Activated naive CD8-positive, alpha-beta T cell treated with anti-CD3 and anti-CD28 coated beads, Interleukin-2, amount 10 ng/mL, durations not matched to agents 7 days and 5 days (primary cell): ENCODE results near the gene TFAP2E. TPM values are rescaled to one million over a fixed set of nuclear protein-coding genes. Genes with fewer than 3 reads are reported as not detected.

Experiments used
- ATAC-seq: fragments of 150-1000 bp; cut with Tn5 transposase; one replicate; pipeline ENCODE4 v1.10.0; 2021; ENCODE audit warnings: low read depth, moderate library complexity
- POLR2A ChIA-PET: fragments of 350-600 bp; sonication (Branson Sonifier 250); formaldehyde crosslinking; loops from one replicate; lab custom pipeline; 2021; ENCODE audit warnings: antibody characterized with exemption; lab: Charles Lee
- DNase-seq: peaks from one replicate; pipeline ENCODE4 v3.0.0; 2021
- H3K27ac Mint-ChIP-seq: one replicate; pipeline ENCODE4 v1.8.0; 2022; ENCODE audit warnings: mild to moderate bottlenecking, mixed read lengths
- H3K27me3 Mint-ChIP-seq: one replicate; pipeline ENCODE4 v1.8.0; 2022; ENCODE audit warnings: mild to moderate bottlenecking, moderate library complexity, mixed read lengths
- H3K36me3 Mint-ChIP-seq: one replicate; pipeline ENCODE4 v1.8.0; 2021; ENCODE audit warnings: mild to moderate bottlenecking, mixed read lengths
- H3K4me1 Mint-ChIP-seq: one replicate; pipeline ENCODE4 v1.8.0; 2021; ENCODE audit warnings: mixed read lengths
- H3K4me3 Mint-ChIP-seq: one replicate; pipeline ENCODE4 v1.8.0; 2022; ENCODE audit warnings: mild to moderate bottlenecking, moderate library complexity, mixed read lengths
- H3K9me3 Mint-ChIP-seq: one replicate; pipeline ENCODE4 v1.8.0; 2021; ENCODE audit warnings: mixed read lengths
- total RNA-seq, 2 experiments: library from RNA; stranded (reverse); gene quantifications; one replicate each; pipeline ENCODE4 v1.2.3, GENCODE V29; 2021

Gene TFAP2E
- total RNA-seq, 2 experiments from 2014 or later = 1.2 to 1.8 TPM

- DNase-seq = no peak
- Mint-ChIP-seq H3K27me3 (no peaks in the 10 kb centered on the region), H3K4me1 (peaks cover 24% of the 10 kb centered on the region), H3K27ac (peak overlapping the region; percentile 13), H3K4me3 (no peak overlapping the region), H3K9me3 (no peaks in the 10 kb centered on the region), H3K36me3 (peaks cover 32% of the 10 kb centered on the region)
- peak; percentile 82 for ATAC-seq
- POLR2A ChIA-PET = interaction anchor here (0.6 kb wide), 1 partner anchor 657 kb away, joined by 4 read pairs; no protein-coding TSS in a partner anchor
Observed at GRCh38 chr1:35544976-35545375, 28.1 kb upstream of the TFAP2E start.

- no peak overlapping the region for H3K4me3 Mint-ChIP-seq
- H3K9me3 Mint-ChIP-seq = no peaks in the 10 kb centered on the region
- no peak overlapping the region for H3K27ac Mint-ChIP-seq
- no peak for DNase-seq
- peaks cover 18% of the 10 kb centered on the region for H3K4me1 Mint-ChIP-seq
- no peaks in the 10 kb centered on the region for H3K27me3 Mint-ChIP-seq
- peaks cover 29% of the 10 kb centered on the region for H3K36me3 Mint-ChIP-seq
- ATAC-seq = no peak
- POLR2A ChIA-PET = no interaction called here
Observed at GRCh38 chr1:35546614-35547013, 26.5 kb upstream of the TFAP2E start.

GRCh38 chr1:35553851-35554250 is 19.3 kb upstream of the TFAP2E start:
- H3K4me1 Mint-ChIP-seq = peaks cover 32% of the 10 kb centered on the region
- H3K9me3 Mint-ChIP-seq = no peaks in the 10 kb centered on the region
- H3K36me3 Mint-ChIP-seq = peaks cover 24% of the 10 kb centered on the region
- POLR2A ChIA-PET = no interaction called here
- no peak for ATAC-seq
- no peak for DNase-seq
- H3K27me3 Mint-ChIP-seq = no peaks in the 10 kb centered on the region
- no peak overlapping the region for H3K4me3 Mint-ChIP-seq
- H3K27ac Mint-ChIP-seq = no peak overlapping the region

DNA sequence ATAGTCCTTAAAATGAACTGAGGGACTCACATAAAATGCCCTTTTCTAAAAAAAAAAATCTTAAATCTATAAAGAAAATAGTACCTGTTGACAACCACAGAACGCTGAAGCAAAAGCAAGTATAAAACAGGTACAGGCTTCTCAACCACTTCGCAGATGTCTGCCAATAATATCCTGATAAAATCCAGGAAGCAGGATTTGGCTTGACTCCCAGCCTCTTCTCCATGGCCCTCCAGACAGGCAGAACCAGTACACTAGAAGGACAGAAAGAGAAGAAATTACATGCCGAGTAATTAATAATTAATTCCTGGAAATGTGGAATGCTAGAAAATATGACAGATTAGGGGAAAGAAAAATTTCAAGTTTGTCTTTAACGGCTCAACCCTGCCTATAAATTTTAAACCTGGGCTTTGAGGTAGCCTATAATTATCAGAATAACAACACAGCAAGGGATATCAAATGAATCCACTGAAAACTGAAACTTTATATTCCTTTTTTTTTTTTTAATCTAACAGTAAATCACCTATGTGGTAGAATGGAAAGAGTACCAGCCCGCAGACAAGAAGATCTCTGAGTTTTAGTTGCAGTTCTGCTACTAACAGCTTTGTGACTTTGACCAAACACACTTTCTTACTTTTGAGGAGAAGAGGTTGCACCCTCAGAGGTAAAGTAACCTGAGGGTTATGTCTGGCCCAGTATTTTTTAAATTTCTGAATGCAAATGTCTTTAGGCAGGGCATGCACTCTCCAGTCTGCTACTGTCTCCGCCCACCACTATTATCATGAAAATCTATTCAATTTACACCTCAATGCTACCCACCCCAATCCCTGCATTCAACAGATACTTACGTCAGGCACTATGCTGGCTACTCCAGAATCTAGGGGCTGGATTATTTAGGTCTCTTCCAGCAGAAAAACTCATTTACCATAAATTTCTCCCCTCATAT is 18.6 kb upstream of the TFAP2E start:
- Mint-ChIP-seq H3K36me3 (peaks cover 23% of the 10 kb centered on the region), H3K4me3 (no peak overlapping the region), H3K27ac (no peak overlapping the region), H3K9me3 (no peaks in the 10 kb centered on the region), H3K4me1 (peaks cover 36% of the 10 kb centered on the region), H3K27me3 (no peaks in the 10 kb centered on the region)
- no peak for ATAC-seq
- no peak for DNase-seq
- POLR2A ChIA-PET = no interaction called here

DNA sequence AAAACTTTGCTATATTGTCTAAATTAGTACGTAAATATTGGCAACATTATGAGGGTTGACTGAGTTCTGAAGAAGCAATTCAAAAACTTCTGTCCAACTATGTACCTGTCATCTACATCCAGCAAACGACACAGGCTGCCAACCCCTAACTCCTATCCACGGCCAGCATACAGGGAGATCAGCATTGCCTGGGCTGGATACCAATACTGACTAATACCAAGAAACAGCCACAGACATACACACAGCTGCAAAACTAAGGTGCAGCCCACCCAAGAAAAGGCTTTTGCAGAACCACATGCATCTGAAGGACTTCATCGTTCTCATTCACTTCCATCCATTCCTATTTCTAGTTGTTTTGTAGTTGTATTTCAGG is 17.9 kb upstream of the TFAP2E start:
- ATAC-seq (no peak), DNase-seq (no peak)
- Mint-ChIP-seq H3K27ac (no peak overlapping the region), H3K27me3 (no peaks in the 10 kb centered on the region), H3K4me1 (peaks cover 31% of the 10 kb centered on the region), H3K9me3 (no peaks in the 10 kb centered on the region), H3K36me3 (peaks cover 20% of the 10 kb centered on the region), H3K4me3 (peak overlapping the region; percentile 92)
- POLR2A ChIA-PET = interaction anchor here (0.7 kb wide), 1 partner anchor 15 kb away, joined by 3 read pairs; no protein-coding TSS in a partner anchor

DNA sequence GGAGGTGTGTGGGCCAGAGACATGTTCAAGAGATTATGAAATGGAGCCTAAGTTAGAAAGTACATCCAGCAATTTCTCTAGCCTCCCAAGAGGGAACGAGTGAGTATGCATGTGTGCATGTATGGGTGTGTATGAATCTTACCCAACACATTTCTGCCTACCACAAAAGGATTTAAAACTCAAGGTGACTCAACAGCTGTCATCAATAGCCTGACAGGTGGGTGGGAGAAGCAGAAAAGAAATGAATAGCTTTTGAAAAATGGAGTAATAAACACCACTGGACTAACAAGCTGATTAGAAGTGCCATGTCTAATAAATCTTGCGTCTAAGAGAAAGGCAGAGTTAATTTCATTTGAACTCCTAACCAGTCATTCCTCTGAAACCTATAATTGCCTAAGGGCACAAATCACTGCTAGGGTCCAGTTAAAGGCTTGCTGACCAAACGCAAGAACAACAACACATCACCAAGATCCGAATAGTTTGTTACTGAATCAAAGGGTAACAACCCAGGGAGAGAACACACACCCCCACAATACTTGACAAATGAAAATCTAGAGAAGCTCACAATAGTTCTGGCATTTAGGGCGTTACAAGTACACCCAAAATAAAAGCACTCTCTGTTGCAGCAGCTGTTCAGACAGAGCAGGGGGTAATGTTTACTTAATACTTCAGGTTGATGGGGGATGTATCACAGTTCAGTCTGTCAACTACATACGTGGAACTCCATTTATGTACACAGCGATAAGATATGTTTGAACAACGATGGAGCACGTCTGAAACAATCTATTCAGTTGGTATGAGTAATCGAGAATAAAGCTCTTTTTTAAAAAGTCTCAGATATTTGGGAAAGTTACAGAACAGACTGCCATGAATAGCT is 17.3 kb upstream of the TFAP2E start:
- no peaks in the 10 kb centered on the region for H3K9me3 Mint-ChIP-seq
- POLR2A ChIA-PET = interaction anchor here (0.7 to 2.3 kb wide), 5 partner anchors 14 to 104 kb away, joined by 3 to 21 read pairs (median 10); no protein-coding TSS in a partner anchor
- DNase-seq (no peak), ATAC-seq (no peak)
- H3K4me1 Mint-ChIP-seq = peaks cover 31% of the 10 kb centered on the region
- no peaks in the 10 kb centered on the region for H3K27me3 Mint-ChIP-seq
- peaks cover 20% of the 10 kb centered on the region for H3K36me3 Mint-ChIP-seq
- peak overlapping the region; percentile 96 for H3K27ac Mint-ChIP-seq
- H3K4me3 Mint-ChIP-seq = peak overlapping the region; percentile 92

GRCh38 chr1:35556484-35557117 is 16.5 kb upstream of the TFAP2E start:
- peak; percentile 10 for ATAC-seq
- Mint-ChIP-seq H3K27ac (peak overlapping the region; percentile 96), H3K4me1 (peaks cover 33% of the 10 kb centered on the region), H3K36me3 (peaks cover 20% of the 10 kb centered on the region), H3K9me3 (no peaks in the 10 kb centered on the region), H3K4me3 (peak overlapping the region; percentile 92), H3K27me3 (no peaks in the 10 kb centered on the region)
- POLR2A ChIA-PET = interaction anchor here (0.5 to 2.3 kb wide), 10 partner anchors 15 to 697 kb away, joined by 3 to 21 read pairs (median 8); partner anchors contain the start of genes CLSPN and SMIM12
- DNase-seq = no peak

DNA sequence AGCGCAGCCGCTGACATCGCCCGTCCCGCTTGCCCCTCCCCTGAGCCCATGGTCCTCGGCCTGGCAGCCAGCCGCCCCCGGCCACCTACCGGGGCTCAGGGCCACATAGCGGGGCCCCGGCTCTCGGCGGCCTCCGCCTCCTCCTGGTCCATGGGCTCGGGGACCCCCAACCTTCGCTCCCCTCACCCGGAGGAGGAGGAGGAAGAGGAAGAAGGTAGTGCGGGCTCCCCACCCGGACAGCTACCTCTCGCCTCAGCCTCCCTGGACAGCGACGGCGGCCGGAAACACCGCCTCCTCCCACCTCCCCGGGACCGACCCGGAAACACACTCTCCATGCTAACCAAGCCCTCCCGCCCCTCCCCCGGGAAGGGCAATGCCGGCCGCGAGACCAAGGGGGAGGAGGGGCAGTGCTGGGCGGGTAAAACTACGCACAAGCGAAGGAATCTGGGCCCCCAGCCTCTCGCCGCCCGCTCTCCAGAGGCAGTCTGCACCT is 15.9 kb upstream of the TFAP2E start, which contains the start of gene KIAA0319L:
KIAA0319L (minus strand) TSS at position 286 of the 493 bp plus-strand sequence. CDS start 2,912 bp downstream, outside the sequence.
- Mint-ChIP-seq H3K4me1 (peaks cover 33% of the 10 kb centered on the region), H3K4me3 (peak within 1 kb of the TSS; percentile 92), H3K9me3 (no peaks in the 10 kb centered on the region), H3K27ac (peak within 1 kb of the TSS; percentile 96), H3K27me3 (no peaks in the 10 kb centered on the region), H3K36me3 (peaks cover 14% of the 10 kb centered on the region)
- ATAC-seq = peak; percentile 81
- DNase-seq = no peak
- POLR2A ChIA-PET = interaction anchor here (0.5 to 2.3 kb wide), 14 partner anchors 8 to 698 kb away, joined by 3 to 21 read pairs (median 4); partner anchors contain the start of genes CLSPN and SMIM12

DNA sequence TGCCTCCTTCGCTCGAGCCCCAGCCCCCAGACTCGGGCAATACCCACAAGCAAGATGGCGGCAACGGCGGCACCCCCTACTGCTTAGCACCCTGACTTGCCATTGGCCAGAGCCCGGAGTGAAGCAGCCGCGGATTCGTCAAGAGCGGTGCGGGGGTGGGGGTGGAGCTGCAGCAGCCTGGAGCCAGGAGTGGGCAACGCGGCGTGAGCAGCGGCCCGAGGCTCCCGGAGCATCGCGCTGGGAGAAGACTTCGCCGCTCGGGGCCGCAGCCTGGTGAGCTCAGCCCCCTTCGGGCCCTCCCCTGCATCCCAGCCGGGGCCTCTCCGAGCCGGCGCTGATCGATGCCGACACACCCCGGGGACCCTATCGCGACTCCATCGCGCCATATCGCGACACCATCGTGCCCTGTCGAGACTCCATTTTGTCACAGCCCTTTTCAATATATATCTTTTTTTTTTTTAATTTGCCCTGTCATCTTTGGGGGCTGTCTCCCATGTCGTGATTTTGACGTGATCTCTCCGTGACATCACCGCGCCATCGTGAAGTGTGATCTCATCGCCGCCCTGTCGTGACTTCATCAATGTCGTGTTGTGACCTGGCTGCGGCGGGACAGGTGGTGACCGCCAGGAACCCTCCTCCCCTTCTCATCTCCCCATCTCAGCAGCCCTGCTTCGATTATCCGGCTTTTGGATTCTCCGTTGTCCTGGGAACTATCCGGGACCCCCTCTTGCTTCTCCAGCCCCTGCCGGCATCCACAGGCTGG is 15.3 kb upstream of the TFAP2E start, which contains the start of gene NCDN:
NCDN (plus strand) TSS at position 189 of the 763 bp plus-strand sequence; CDS start at position 581, 392 bp downstream.
- DNase-seq = peak; percentile 94
- Mint-ChIP-seq H3K27ac (peak within 1 kb of the TSS; percentile 96), H3K4me3 (peak within 1 kb of the TSS; percentile 92), H3K27me3 (no peaks in the 10 kb centered on the region), H3K36me3 (peaks cover 10% of the 10 kb centered on the region), H3K4me1 (peaks cover 35% of the 10 kb centered on the region), H3K9me3 (no peaks in the 10 kb centered on the region)
- ATAC-seq = peak; percentile 95
- POLR2A ChIA-PET = interaction anchor here (0.8 to 2.3 kb wide), 12 partner anchors 8 to 374 kb away, joined by 3 to 21 read pairs (median 5); partner anchors contain the start of gene CLSPN

GRCh38 chr1:35558374-35559316 is 14.5 kb upstream of the TFAP2E start:
- H3K4me1 Mint-ChIP-seq = peaks cover 34% of the 10 kb centered on the region
- H3K4me3 Mint-ChIP-seq = peak overlapping the region; percentile 92
- peak overlapping the region; percentile 96 for H3K27ac Mint-ChIP-seq
- POLR2A ChIA-PET = interaction anchor here (1.4 to 1.8 kb wide), 2 partner anchors 53 to 211 kb away, joined by 9 to 12 read pairs; partner anchors contain the start of gene CLSPN
- peaks cover 5% of the 10 kb centered on the region for H3K36me3 Mint-ChIP-seq
- DNase-seq = no peak
- H3K27me3 Mint-ChIP-seq = no peaks in the 10 kb centered on the region
- ATAC-seq = no peak
- no peaks in the 10 kb centered on the region for H3K9me3 Mint-ChIP-seq
